DMS79 treated with DMSO at 0.1 percent for 48 hours (cell line): ENCODE measurements around the gene DNAH8.
"Not testable (repeated sequence)": the region's sequence is repeated elsewhere in the genome, so short reads cannot be mapped to it uniquely, and the experiment has no call there.

Experiments used
- DNase-seq: peaks from one replicate; lab custom pipeline; 2025; lab: John Stamatoyannopoulos, UW

DNAH8 gene

GRCh38 chr6:38750968-38751615 lies 36.0 kb downstream of the DNAH8 start:
- DNase-seq = peak; percentile 77

- no peak for DNase-seq
These were observed 38.6 kb downstream of the DNAH8 start for GRCh38 chr6:38753707-38754106.

- peak; percentile 96 for DNase-seq
These were observed 40.1 kb downstream of the DNAH8 start for GRCh38 chr6:38755207-38755606.

- no peak for DNase-seq
These were observed 40.8 kb downstream of the DNAH8 start for GRCh38 chr6:38755874-38756273.

GRCh38 chr6:38760097-38760496 lies 45.0 kb downstream of the DNAH8 start:
- no peak for DNase-seq

GRCh38 chr6:38762848-38763247 lies 47.7 kb downstream of the DNAH8 start:
- DNase-seq = peak; percentile 86

GRCh38 chr6:38767560-38767959 lies 52.4 kb downstream of the DNAH8 start:
- DNase-seq = no peak

- DNase-seq = no peak
These were observed 58.2 kb downstream of the DNAH8 start for GRCh38 chr6:38773338-38773737.

- DNase-seq = no peak
These were observed 60.0 kb downstream of the DNAH8 start for GRCh38 chr6:38774929-38775707.

GRCh38 chr6:38775870-38776269 lies 60.8 kb downstream of the DNAH8 start:
- no peak for DNase-seq

GRCh38 chr6:38776515-38776914 lies 61.4 kb downstream of the DNAH8 start:
- no peak for DNase-seq

- DNase-seq = no peak
These were observed 64.4 kb downstream of the DNAH8 start for GRCh38 chr6:38779310-38780062.

GRCh38 chr6:38782616-38783015 lies 67.5 kb downstream of the DNAH8 start:
- DNase-seq = no peak

- no peak for DNase-seq
These were observed 68.5 kb downstream of the DNAH8 start for GRCh38 chr6:38783443-38784228.

GRCh38 chr6:38784506-38785235 lies 69.6 kb downstream of the DNAH8 start:
- DNase-seq = no peak

- no peak for DNase-seq
These were observed 71.4 kb downstream of the DNAH8 start for GRCh38 chr6:38786486-38786885.

- DNase-seq = no peak
These were observed 74.1 kb downstream of the DNAH8 start for GRCh38 chr6:38789256-38789655.

GRCh38 chr6:38792356-38792755 lies 77.2 kb downstream of the DNAH8 start:
- no peak for DNase-seq

- DNase-seq = no peak
These were observed 79.6 kb downstream of the DNAH8 start for GRCh38 chr6:38794682-38795081.

GRCh38 chr6:38796006-38796405 lies 80.9 kb downstream of the DNAH8 start:
- DNase-seq = no peak

- DNase-seq = not testable (repeated sequence)
These were observed 81.3 kb downstream of the DNAH8 start for GRCh38 chr6:38796437-38796836.
